Activated CD4-positive, alpha-beta T cell treated with anti-CD3 and anti-CD28 coated beads for 1 hour (primary cell): ENCODE data around the gene JUNB.

Experiments
- DNase-seq: peaks from one replicate; pipeline ENCODE4 v3.0.0-alpha.2; 2020

JUNB gene

GRCh38 chr19:12791345-12792050, at the start of gene JUNB:
Gene JUNB (plus strand): TSS chr19:12791486. CDS start chr19:12791772, 286 bp downstream.
- peak; percentile 99 for DNase-seq

- no peak for DNase-seq
Measured at GRCh38 chr19:12745166-12745897, 46.0 kb upstream of the JUNB start.

- no peak for DNase-seq
Measured at GRCh38 chr19:12748489-12748888, 42.8 kb upstream of the JUNB start.

GRCh38 chr19:12749938-12750521, 41.3 kb upstream of the JUNB start:
- DNase-seq = no peak

GRCh38 chr19:12750851-12751250, 40.4 kb upstream of the JUNB start:
- no peak for DNase-seq

- no peak for DNase-seq
Measured at GRCh38 chr19:12751635-12752034, 39.7 kb upstream of the JUNB start, which contains the start of gene BEST2. Gene BEST2 (plus strand): TSS chr19:12751791. CDS start chr19:12752593, 802 bp downstream.

- no peak for DNase-seq
Measured at GRCh38 chr19:12752056-12752781, 39.1 kb upstream of the JUNB start.

- DNase-seq = no peak
Measured at GRCh38 chr19:12754465-12755196, 36.7 kb upstream of the JUNB start.

GRCh38 chr19:12756150-12756883, 35.0 kb upstream of the JUNB start:
- no peak for DNase-seq

GRCh38 chr19:12757544-12758274, 33.6 kb upstream of the JUNB start:
- peak; percentile 35 for DNase-seq

- no peak for DNase-seq
Measured at GRCh38 chr19:12759686-12760085, 31.6 kb upstream of the JUNB start.

- DNase-seq = no peak
Measured at GRCh38 chr19:12763100-12763499, 28.2 kb upstream of the JUNB start.

GRCh38 chr19:12764698-12765097, 26.6 kb upstream of the JUNB start:
- DNase-seq = no peak

- DNase-seq = peak; percentile 52
Measured at GRCh38 chr19:12766051-12766521, 25.2 kb upstream of the JUNB start.

- DNase-seq = no peak
Measured at GRCh38 chr19:12767150-12767549, 24.1 kb upstream of the JUNB start.

- no peak for DNase-seq
Measured at GRCh38 chr19:12767666-12768065, 23.6 kb upstream of the JUNB start.

GRCh38 chr19:12769689-12770088, 21.6 kb upstream of the JUNB start:
- peak; percentile 36 for DNase-seq

GRCh38 chr19:12770922-12771321, 20.4 kb upstream of the JUNB start:
- DNase-seq = no peak

- DNase-seq = no peak
Measured at GRCh38 chr19:12772323-12772722, 19.0 kb upstream of the JUNB start.

GRCh38 chr19:12773571-12773970, 17.7 kb upstream of the JUNB start:
- DNase-seq = no peak
